Measurements from ENCODE around the gene DLG2.

Gene DLG2

DNA sequence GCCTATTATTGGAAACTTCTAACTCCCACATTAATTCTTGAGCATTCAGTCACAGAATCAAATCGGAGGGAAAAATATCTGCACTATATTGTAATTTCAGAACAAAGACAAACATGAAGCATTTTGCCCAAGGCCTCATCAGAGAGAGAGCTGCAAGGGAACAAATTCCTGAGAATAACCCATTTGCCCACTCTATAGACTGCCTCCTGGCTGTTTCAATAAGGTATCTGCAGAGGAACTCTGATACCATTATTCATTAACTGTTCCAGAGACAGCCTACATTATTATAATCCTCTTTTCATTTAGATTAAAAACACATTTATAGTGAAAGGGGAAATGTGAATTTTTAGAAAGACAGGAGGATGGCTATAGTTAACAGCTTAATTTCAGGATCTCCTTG, 663.9 kb downstream of the DLG2 start:
- no peak for DNase-seq

DNA sequence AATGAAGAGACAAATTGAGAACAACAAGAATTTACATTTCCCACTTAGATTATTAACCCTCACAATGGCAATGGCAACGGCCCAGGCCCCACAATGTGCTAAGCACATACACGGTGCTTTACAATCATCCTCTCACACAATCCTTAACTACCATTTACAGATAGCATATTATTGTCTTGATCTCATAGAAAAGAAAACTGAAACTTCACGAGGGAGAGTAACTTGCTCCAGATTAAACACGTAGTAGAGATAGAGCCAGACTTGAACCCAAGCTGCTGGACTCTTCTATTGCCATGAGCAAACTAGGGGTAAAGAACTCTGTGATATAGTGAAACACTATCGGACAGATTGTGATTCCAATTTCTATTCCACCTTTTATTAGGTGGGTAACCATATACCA, 665.1 kb downstream of the DLG2 start:
- no peak for DNase-seq

DNA sequence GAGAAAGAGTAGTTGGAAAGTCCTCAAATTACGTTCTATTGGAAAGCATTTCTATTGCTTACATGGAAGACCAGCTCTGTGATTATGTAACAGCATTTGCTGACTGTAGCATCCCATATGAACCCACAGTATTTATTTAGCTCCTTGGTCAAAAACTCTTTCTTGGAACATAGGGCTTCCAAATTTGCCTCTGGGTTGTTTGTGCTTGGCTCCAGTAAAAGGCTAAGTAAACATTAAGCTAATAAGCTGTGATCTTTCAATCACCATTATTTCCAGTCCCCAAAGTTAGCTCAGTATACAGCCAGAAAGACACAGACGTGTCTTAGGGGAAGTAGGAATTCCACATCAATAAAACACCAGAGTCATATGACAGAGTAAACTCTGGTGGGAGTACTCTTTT, 668.8 kb downstream of the DLG2 start:
- DNase-seq: no peak

DNA sequence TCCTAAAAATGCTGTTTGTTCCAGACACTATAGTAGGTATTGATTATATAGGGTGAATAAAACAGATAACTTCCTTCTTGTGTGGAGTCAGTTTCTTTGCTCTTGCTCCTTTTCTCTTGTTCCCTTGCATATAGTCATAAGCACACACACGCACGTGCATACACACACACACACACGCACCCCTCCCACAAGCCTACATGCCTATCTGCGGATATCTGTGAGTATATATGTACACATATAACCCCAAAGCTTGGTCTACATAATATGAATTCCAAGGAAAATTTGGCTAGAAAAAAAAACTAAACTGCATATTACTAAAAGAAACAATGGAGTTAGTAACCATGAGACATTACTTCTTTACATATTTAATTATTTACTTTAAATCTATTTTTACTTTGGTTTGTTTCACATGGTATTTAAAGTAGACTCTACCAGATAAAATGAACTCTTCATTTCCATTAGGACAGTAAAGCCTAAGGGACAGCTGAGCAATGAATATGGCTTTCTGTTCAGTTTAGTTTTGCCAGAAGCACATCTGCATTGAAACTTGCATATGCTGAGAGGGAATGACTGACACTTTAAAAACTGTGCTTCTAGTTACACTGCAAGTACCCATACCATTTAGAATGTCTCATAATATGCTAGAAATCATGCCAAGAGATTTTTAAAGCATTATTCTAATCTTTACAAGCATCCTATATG, 676.4 kb downstream of the DLG2 start:
- DNase-seq: no peak

DNA sequence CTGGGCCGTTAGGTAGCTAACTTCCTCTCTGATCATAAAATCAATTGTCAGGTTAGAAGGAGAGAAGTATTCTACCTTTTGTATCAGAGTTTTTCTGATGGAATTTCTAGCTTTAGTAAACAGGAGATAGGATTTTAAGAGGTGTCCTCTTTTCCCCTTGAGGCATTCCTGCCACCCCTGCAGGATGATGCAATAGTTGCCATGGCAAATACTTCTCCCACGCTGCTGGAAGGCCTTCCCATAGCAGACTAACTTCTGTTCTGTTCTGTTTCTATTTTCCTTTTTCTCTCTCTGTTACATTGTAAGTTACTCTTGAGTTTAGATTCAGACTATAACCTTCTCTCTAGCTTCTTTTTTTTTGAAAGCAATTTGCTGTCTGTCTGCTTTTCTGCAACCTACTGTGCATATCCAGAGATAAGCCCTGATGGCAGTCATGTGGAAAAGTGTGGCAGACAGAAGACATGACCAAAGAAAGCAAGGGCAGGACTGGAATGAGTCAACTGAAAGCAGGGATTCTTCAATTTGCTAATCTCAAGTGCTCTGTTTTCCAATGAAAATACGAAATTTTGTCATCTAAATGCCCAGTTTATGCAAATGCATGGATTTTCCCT, 679.1 kb downstream of the DLG2 start:
- no peak for DNase-seq

DNA sequence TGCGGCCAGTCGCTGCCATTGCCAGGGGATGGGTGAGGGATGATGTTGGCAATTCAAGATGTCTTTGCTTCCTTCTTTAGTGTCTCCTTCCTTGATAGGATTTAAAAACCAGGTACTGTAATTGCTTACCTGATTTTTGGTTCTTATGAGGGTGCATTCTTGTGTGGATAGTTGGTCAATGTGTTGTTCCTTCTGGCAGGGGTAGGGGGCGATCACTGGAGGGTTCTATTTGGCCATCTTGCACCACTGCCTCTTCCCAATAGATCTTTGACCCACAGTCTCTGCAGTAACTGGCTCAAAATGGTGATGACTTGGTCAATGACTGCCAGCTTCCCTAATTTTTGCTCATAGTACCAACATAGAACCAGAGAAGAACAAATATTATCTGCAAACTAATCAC, 680.1 kb downstream of the DLG2 start:
- no peak for DNase-seq

DNA sequence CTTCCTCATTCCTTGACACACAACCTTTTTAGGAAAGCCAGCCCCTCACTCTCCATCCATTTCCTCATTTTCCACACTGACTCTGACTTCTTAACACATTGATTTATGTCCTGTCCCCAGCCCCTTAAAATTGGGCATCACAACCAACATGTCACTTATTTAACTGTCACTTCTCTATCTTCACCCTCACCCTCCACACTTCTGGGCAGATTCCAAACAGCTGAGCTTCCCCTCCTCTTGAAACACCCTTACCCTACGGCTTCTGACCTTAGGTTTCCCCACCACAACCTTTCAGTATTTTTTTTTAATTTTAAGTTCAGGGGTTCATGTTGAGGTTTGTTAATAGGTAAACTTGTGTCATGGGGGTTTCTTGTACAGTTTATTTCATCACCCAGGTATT, 696.3 kb downstream of the DLG2 start:
- no peak for DNase-seq

DNA sequence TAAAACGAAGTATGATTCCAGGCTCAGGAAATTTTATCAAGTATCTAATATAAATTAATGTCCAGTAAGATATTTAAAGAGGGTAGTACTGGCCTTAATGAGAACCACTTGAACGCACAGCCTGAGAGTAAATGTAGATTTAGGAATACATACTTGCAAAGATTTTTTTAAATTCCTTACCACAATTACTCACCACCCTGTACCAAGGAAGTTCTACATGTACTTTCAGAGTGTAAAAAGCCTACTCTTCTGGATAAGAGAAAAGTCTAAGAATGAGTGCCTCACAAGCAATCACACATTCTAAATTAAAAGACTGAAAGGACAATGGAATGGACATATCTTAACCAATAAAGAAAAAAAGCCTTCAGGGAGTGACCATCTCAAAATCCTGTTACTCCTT, 697.4 kb downstream of the DLG2 start:
- no peak for DNase-seq

DNA sequence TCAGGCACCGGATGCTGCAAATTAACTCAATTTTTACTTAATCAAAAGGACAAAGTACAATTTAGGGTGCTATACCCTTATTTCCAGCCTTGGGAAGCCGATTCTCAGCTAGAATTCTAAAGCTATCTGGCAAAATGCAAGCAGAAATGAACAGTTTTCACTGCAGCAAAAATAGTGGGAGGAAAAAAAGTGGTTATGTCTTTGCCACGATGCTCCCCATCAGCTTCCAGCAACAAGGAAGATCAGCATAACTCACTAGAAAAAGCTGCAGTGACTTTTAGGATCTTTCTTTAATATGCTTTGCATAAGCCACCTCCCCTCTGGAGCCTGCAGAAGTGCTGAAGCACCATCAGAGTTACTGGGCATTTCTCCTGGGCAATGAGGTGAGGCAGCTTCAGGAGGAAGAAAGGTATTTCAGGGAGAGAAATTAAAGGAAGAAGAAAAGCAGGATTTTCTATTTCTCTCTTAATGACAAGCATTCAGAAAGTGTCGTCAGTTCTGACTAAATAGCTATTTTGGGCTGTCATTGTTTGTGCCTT, 702.9 kb downstream of the DLG2 start:
- no peak for DNase-seq

DNA sequence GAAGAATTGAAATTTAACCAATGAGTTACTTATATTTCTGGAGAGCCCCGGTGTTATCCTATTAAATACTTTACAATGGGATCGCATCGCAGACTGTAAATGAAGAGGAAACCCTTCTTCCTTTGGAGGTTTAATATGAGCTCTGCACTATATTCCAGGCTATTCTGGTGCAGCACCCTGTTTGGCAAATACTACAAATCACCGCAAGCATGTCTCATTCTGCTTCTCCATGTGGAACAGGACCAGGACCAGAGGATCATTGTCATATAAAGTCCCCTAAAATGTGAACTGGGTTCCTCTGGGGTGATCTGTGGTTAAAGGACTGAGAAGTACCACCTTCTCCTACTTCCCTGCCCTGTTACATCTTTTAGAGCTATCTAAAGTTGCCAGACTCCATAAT, 703.7 kb downstream of the DLG2 start:
- no peak for DNase-seq

DNA sequence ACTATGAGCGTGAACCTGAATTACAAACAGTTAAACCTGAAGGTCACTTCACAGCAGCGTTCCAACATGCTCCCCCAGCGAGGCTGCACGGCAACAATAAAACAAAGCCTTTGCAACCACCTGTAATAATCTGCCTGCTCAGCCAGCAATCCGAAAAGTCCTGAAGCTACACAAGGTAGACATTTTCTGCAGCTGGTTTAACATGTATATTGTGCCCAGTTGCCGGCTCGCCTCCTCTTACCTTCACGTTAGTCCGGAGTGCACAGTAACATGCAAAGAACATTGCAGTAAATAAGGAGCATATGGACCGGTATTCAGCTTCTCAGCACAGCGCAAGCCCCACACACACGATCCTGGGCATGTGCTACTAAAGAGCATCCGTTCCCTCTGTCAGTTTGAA, 704.3 kb downstream of the DLG2 start:
- DNase-seq: no peak

DNA sequence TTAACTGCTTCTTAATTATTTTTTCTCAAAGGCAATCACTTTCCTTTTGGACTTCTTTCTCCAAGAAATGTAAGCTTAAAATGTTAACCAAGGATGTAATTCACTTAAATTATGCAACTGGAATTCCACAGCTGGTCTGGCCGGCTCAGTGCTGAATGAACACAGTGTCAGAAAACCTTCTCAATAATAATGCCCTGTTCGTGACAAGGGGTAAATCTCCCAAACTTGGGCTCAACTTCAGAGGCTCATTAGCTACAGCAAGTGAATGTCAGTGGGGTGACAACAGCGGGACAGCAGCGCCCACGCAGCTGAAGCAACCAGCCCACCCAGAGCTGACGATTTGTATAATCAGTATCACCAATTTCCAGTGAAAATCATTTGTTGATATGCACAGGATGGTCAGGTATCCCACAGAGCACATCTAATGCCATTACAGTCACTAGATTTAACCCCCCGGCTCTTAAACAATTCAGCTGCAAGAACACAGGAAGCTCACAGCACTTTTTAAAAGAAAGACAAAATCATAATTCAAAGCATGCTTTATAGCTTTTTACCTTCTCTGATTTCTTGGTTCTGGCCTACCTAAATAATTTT, 704.8 kb downstream of the DLG2 start:
- DNase-seq: no peak

DNA sequence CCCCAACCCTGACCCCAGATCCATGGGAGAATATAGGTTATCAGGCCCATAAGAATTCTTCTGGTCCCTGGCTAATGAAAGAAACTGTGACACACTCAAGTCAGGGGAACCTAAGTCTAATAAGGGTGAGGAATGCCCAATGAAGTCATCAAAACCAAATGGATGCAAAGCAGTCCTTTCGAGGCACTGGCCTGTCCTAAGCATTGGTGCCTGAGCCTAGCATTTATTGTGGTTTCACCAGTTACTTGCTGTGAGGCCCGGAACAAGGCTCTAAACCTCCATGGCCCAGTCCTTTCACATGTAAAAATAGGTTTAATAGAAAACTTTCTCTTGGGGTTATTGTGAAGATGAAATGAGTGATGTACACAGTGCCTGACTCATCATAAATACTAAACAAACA, 712.6 kb downstream of the DLG2 start:
- DNase-seq: no peak

DNA sequence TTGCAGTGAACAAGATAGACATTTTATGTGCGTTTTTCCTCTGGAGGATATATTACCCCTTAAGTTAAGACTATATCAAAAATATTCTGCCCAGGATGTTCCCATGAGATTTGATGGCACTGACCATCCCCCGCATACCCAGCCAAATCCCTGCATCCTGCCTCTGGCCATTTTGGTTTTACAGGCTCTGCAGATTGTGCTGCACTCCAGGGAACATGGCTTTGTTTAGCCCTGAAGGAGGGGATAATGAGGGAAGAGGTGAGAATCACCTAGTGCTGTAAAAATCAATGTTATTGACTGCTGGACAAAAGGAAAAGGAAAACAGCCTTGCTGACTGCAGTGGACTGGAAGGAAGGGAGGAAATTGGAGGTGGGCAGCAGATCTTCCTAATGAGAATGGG, 717.4 kb downstream of the DLG2 start:
- no peak for DNase-seq

DNA sequence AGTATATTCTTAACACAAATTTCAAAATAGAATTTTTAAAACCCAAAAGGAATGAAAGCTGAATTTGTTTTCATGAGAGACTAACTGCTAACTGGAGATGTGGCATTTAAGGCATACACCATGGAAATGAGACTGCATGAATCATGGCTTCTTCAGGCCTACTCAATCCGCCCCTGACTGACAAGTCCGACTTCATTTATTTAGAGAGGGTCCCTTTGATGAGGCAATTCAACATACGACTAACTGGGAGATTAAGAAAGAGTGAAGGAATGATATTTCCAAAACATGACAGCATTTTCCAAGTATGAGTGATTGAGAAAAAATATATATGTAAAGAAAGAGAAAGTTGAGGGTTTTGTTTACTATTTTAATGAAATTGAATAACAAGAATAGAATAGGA, 720.1 kb downstream of the DLG2 start:
- DNase-seq: no peak

DNA sequence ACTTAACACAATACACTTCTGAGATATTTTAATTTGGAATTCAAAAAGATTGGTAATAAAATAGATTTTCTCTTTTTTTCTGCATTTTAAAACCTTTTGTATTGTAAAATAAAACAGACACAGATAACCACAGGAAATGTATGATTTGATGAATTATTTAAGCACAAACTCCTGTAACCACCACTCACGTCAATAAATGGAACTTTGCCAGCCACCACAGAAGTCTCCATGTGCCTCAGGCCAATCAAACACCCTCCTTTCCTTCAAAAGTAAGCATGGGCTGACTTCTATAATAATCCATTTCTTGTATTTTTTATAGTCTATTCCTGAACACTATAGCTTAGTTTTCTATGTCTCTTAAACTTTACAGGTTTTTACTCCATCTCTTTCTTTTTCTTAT, 721.7 kb downstream of the DLG2 start:
- DNase-seq: no peak

DNA sequence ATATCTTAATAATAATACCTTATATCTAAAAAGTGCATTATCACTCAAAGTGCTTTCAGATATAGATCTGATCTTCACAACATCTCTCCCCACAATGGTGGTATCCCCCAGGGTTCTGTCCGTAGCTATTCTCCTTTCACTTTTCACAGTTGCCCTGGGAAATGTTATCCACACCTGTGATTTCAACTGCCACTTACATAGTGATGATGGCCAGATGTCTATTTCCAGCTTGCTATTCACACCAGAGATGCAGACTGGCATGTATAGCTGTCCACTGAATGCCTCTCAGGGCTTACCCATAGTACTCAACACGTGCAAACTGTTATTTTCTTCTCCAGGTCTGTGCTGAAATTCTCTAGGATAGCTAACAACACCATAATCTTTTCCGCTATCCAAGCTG, 724.7 kb downstream of the DLG2 start:
- DNase-seq: no peak

DNA sequence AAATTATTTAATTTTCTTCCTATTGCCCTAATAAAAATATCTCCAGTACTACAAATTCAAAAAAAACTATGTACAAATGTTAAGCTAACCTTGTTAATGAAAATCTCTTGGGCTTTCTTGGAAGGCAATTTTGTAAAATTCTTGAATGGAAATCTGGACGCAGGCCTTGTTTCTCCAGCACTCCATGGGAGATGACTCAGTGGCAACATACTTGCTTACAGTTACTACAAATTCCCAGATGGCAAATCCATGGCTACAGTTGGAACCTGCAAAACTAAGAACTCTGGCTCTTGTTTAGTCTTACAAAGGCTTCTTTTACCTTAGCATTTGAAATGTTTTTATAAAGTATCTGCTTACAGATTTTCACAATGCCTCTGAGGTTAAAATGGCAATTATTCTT, 725.2 kb downstream of the DLG2 start:
- no peak for DNase-seq

DNA sequence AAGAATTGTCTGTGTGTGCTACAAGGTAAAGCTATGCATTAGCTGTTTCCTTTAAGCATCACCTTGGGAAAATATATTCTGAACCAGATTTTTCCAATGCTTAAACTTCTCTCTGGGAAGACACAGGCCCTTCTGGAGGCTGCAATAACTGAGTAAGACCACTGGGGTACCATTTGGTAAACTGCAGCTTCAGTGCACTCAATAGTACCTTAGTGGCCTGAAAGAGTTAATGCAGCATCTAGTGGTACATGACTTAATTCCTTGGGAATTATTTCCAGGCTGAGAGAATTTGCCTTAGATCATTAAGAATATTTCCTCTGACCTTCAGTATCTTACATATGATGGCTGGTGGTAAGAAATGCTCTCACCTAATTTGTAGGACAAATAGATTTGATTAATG, 727.4 kb downstream of the DLG2 start:
- no peak for DNase-seq

DNA sequence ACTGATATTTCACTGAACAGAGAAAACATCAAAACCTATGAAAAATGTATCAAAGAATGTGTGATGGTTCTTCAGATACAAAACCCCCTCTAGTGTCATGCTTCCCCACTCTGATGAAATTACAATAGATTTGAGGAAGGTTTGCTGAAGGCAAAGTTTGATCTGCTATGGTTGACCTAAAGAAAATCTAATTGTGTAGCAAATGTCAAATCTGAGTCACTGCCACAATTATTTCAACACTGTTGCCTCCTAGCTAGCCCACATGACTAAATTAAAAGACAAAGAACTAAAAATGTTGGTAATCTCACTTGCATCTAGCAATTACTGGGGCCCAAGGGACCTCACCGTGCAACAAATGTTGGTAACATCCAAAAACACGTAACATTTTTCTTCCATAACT, 728.0 kb downstream of the DLG2 start:
- no peak for DNase-seq

DNA sequence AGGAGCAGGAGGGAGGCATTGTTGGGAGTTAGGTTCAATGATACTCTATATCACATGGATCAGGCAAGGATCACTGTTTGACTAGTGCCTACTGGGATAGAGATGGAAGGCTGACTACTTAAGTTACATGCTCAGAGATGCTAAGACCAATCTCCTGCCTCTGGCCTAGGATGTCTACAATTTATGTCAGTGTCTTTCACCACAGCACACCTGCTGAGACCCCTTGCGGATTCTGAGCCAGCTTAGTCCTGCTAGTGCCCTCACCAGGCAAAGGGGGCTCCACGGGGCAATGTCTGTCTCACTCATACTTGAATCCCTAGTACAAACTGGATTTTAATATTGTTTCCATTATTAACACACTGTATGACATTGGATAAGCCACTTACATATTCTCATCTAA, 732.5 kb downstream of the DLG2 start:
- DNase-seq: no peak

DNA sequence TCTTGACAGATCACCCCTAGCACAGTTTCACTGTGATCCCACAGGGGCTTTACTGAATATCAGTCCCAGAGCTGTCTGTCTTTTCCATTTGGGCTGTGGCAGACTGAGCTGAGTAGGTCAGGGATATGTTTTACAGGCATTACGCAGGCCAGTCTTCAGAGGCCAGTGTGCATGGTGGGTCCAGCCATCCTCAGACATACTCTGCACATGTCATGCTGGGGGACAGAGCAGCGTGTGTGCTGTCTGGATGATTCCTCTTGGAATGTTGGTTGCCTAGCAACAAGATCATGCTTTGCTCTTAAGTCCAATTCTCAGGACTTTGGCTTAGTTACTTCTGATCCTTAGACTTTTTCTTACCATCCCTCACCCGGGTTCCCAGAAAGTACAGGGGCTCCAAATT, 736.5 kb downstream of the DLG2 start:
- DNase-seq: no peak

DNA sequence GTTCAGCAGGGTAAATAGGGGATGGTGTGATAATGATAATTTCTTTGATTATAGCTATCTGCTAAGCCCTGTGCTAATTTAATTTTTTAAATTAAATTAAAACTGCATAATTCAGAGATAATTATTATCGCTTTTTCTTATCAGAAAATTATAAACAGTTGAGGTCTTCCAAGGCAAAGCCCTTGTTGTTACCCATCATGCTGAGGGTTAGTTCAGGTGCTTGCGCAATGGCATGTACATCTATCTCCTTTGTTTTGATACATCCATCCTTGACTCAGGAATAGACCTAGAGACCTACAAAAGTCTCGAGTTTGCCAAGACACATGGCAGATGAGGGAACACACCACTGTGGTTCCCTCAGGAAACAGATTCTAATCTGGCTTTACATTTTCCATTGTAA, 737.6 kb downstream of the DLG2 start:
- no peak for DNase-seq

DNA sequence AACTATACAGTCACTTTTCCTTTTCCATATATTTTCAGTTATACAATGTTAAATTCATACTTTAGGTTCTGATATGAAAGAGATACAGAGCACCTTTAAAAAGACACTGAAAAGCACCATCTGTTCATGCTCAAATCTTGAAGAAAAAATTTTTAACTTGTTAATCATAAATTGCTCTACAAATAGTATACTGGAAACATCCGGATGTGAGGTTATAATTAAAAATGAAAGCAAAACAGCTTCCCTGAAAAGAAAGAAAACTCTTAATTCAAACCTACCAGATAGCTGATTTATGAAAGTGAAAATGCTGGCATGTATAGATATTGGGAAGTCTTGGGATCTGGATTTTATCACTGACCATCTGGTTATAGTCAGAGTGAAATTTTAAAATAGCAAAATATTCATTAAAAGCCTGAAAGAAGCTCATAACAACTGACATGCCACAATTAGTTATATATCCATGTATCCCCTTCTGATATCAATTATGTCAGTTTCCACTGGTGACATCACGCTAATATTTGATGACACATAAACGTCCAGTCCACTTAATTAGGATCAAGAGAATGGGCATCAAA, 740.0 kb downstream of the DLG2 start:
- no peak for DNase-seq

Measured in CD4-positive, alpha-beta T cell treated with Interleukin-4 for 1 hour (primary cell).